Esophagus muscularis mucosa (tissue), 4 donors: ENCODE data around the gene CLEC9A. TPM values are rescaled to one million over a fixed set of nuclear protein-coding genes. Genes with fewer than 3 reads are reported as not detected.

Experiments
- DNase-seq: peaks from one replicate; pipeline ENCODE4 v3.0.0-alpha.2; 2017; ENCODE audit errors: extremely low spot score
- H3K27ac ChIP-seq, 4 donors: fragments of 200-600 bp; sonication (generic); replicated peaks in 1 of 4; 1 replicate in 3 of 4; 2 replicates in 1 of 4; pipeline ENCODE4 v1.5.1; 2016 to 2019; ENCODE audit warnings: mild to moderate bottlenecking in 1 of 4
- H3K27me3 ChIP-seq, 4 donors: fragments of 200-600 bp; sonication (generic); one replicate each; pipeline versions ENCODE4 v1.5.1 to v1.6.0; 2016 to 2019
- H3K36me3 ChIP-seq, 4 donors: fragments of 200-600 bp; sonication (generic); one replicate each; pipeline ENCODE4 v1.5.1; 2016 to 2019
- H3K4me1 ChIP-seq, 4 donors: fragments of 200-600 bp; sonication (generic); one replicate each; pipeline ENCODE4 v1.5.1; 2016 to 2019
- H3K4me3 ChIP-seq, 4 donors: fragments of 200-600 bp; sonication (generic); 1 replicate in 2 of 4; 2 replicates in 2 of 4; pipeline ENCODE4 v1.5.1; 2016 to 2019; ENCODE audit warnings: mild to moderate bottlenecking in 4 of 4, moderate library complexity in 1 of 4
- H3K9me3 ChIP-seq, 4 donors: fragments of 200-600 bp; sonication (generic); 1 replicate in 3 of 4; 2 replicates in 1 of 4; pipeline ENCODE4 v1.5.1; 2016 to 2019
- CTCF ChIP-seq, 3 experiments: fragments of 200-600 bp in 2 of 3; fragments of 450-650 bp in 1 of 3; sonication (generic) in 2 of 3; IDR thresholded peaks; one replicate each; pipeline ENCODE4 v1.5.1; 2017 to 2019; ENCODE audit warnings: antibody characterized with exemption in 3 of 3, mild to moderate bottlenecking in 2 of 3, moderate library complexity in 1 of 3
- EP300 ChIP-seq: sonication (generic); formaldehyde crosslinking; IDR thresholded peaks from one replicate; pipeline ENCODE4 v1.6.1; 2017; ENCODE audit warnings: antibody characterized with exemption
- POLR2A ChIP-seq: fragments of 450-650 bp; IDR thresholded peaks from one replicate; pipeline ENCODE4 v1.6.1; 2017; ENCODE audit warnings: antibody characterized with exemption, moderate library complexity, mild to moderate bottlenecking, low read depth
- POLR2AphosphoS5 ChIP-seq, 2 donors: sonication (generic); formaldehyde crosslinking; IDR thresholded peaks; one replicate each; pipeline ENCODE4 v1.6.1; 2017; ENCODE audit warnings: antibody characterized with exemption in 2 of 2
- WGBS: methylation state at CpG from one replicate; pipeline ENCODE4 v1.1.5; 2018; 5-methylcytosine and 5-hydroxymethylcytosine counted together
- intact Hi-C: fragments of 100-400 bp; cut with DNase I; formaldehyde crosslinking; loops from one replicate; pipeline ENCODE4 v1.15.1; 2023
- total RNA-seq, 4 donors: library from RNA; depleted of rRNA; stranded (reverse); fragments of >200 nt; gene quantifications; one replicate each; pipeline versions ENCODE4 v1.1.0 to v1.2.1, GENCODE V29; 2016

The CLEC9A gene
- total RNA-seq, 4 donors from 2014 or later, result 0.17 TPM; not detected in 3

- H3K27me3 ChIP-seq, result no peaks in the 10 kb centered on the region
- DNase-seq, result no peak
- peak overlapping the region in 2 of 4 donors; percentile 8 to 22 for H3K4me3 ChIP-seq
- H3K27ac ChIP-seq, result peak overlapping the region; percentile 26 to 69 (median 56)
- whole genome bisulfite sequencing, result 72% methylated on average over 3 of the region's 3 CpGs
- H3K36me3 ChIP-seq, result no peaks in the 10 kb centered on the region
- H3K9me3 ChIP-seq, result no peaks in the 10 kb centered on the region
- H3K4me1 ChIP-seq, result peaks cover 2 to 44% (median 34%) of the 10 kb centered on the region in 4 donors
- TF ChIP-seq POLR2A (no peak), CTCF (IDR thresholded peaks at IDR 0.05) (no peak), POLR2AphosphoS5 (IDR thresholded peaks at IDR 0.05) (no peak), EP300 (no peak)
- intact Hi-C loops, result no loop called here
These were observed 65.5 kb downstream of the CLEC9A start for GRCh38 chr12:10095971-10096370.

- peak in 1 of 2 donors; percentile 52 for TF ChIP-seq POLR2AphosphoS5 (IDR thresholded peaks at IDR 0.05)
- no peak for TF ChIP-seq EP300
- Histone ChIP-seq H3K36me3 (no peaks in the 10 kb centered on the region), H3K4me1 (peaks cover 7 to 55% (median 47%) of the 10 kb centered on the region in 4 donors), H3K4me3 (peak overlapping the region in 2 of 4 donors; percentile 16 to 32), H3K9me3 (no peaks in the 10 kb centered on the region), H3K27me3 (no peaks in the 10 kb centered on the region), H3K27ac (peak overlapping the region; percentile 42 to 69 (median 58))
- no peak for DNase-seq
- 62% methylated on average over 3 of the region's 3 CpGs for WGBS
- intact Hi-C loops, result no loop called here
These were observed 67.0 kb downstream of the CLEC9A start for GRCh38 chr12:10097521-10097920.

- Histone ChIP-seq H3K36me3 (no peaks in the 10 kb centered on the region), H3K27me3 (no peaks in the 10 kb centered on the region), H3K27ac (peak within 1 kb of the TSS; percentile 58 to 69 (median 64)), H3K4me3 (peak within 1 kb of the TSS; percentile 27 to 40 (median 32)), H3K9me3 (no peaks in the 10 kb centered on the region), H3K4me1 (peaks cover 7 to 43% (median 38%) of the 10 kb centered on the region in 4 donors)
- TF ChIP-seq CTCF (IDR thresholded peaks at IDR 0.05) (no peak), EP300 (no peak), POLR2A (peak; percentile 21), POLR2AphosphoS5 (IDR thresholded peaks at IDR 0.05) (peak; percentile 77 to 86)
- intact Hi-C loops, result no loop called here
- DNase-seq, result no peak
- 72% methylated on average over 5 of the region's 10 CpGs for WGBS
These were observed 68.3 kb downstream of the CLEC9A start, which contains the start of gene CLEC1A for GRCh38 chr12:10098791-10099190. TSS of gene CLEC1A (minus strand) at chr12:10098985. CDS start at chr12:10098922, 63 bp downstream.

GRCh38 chr12:10101042-10101579 lies 70.6 kb downstream of the CLEC9A start:
- Histone ChIP-seq H3K27ac (peak overlapping the region; percentile 43 to 73 (median 52)), H3K9me3 (no peaks in the 10 kb centered on the region), H3K4me1 (peaks cover 7 to 37% (median 34%) of the 10 kb centered on the region in 4 donors), H3K4me3 (peak overlapping the region in 1 of 4 donors; percentile 26), H3K27me3 (no peaks in the 10 kb centered on the region), H3K36me3 (no peaks in the 10 kb centered on the region)
- intact Hi-C loops, result no loop called here
- DNase-seq, result no peak
- 12% methylated on average over 5 of the region's 5 CpGs for WGBS
- TF ChIP-seq EP300, result no peak
- peak in 1 of 2 donors; percentile 11 for TF ChIP-seq POLR2AphosphoS5 (IDR thresholded peaks at IDR 0.05)
- no peak for TF ChIP-seq POLR2A

GRCh38 chr12:10101648-10102220 lies 71.3 kb downstream of the CLEC9A start:
- intact Hi-C loops, result no loop called here
- H3K27ac ChIP-seq, result peak overlapping the region in 3 of 4 donors; percentile 46 to 73 (median 58)
- no peaks in the 10 kb centered on the region for H3K36me3 ChIP-seq
- WGBS, result 100% methylated on average over 1 of the region's 1 CpG
- peaks cover 7 to 37% (median 34%) of the 10 kb centered on the region in 4 donors for H3K4me1 ChIP-seq
- no peak for TF ChIP-seq EP300
- no peak for TF ChIP-seq CTCF (IDR thresholded peaks at IDR 0.05)
- TF ChIP-seq POLR2AphosphoS5 (IDR thresholded peaks at IDR 0.05), result no peak
- no peak for TF ChIP-seq POLR2A
- no peaks in the 10 kb centered on the region for H3K9me3 ChIP-seq
- no peaks in the 10 kb centered on the region for H3K27me3 ChIP-seq
- no peak for DNase-seq
- no peak overlapping the region for H3K4me3 ChIP-seq
